Left lung (tissue), 10 donors: Measurements from ENCODE around the gene DSG2. TPM values are rescaled to one million over a fixed set of nuclear protein-coding genes. Genes with fewer than 3 reads are reported as not detected.

Experiments used
- ATAC-seq: fragments of 200-7000 bp; cut with Tn5 transposase; one replicate; pipeline ENCODE4 v1.9.1; 2020; ENCODE audit warnings: moderate library complexity
- DNase-seq, 4 donors: peaks; one replicate each; pipeline ENCODE4 v3.0.0-alpha.2; 2013 to 2020
- H3K27ac ChIP-seq, 2 donors: fragments of 200-600 bp; sonication (generic) in 1 of 2; one replicate each; pipeline versions ENCODE4 v1.5.0 to v1.8.0; 2020 to 2021
- H3K27me3 ChIP-seq, 2 donors: fragments of 200-600 bp; sonication (generic) in 1 of 2; one replicate each; pipeline versions ENCODE4 v1.5.0 to v1.8.0; 2020 to 2021
- H3K36me3 ChIP-seq, 2 donors: fragments of 200-600 bp; sonication (generic) in 1 of 2; one replicate each; pipeline versions ENCODE4 v1.5.0 to v1.8.0; 2020 to 2021
- H3K4me1 ChIP-seq, 2 donors: fragments of 200-600 bp; one replicate each; pipeline ENCODE4 v1.8.0; 2021
- H3K4me3 ChIP-seq, 2 donors: fragments of 200-600 bp; sonication (generic) in 1 of 2; one replicate each; pipeline versions ENCODE4 v1.5.0 to v1.8.0; 2020 to 2021; ENCODE audit warnings: mild to moderate bottlenecking in 1 of 2
- H3K9me3 ChIP-seq, 2 donors: fragments of 200-600 bp; sonication (generic) in 1 of 2; one replicate each; pipeline versions ENCODE4 v1.5.0 to v1.8.0; 2020 to 2021
- CTCF ChIP-seq, 2 donors: fragments of 200-600 bp; sonication (generic) in 1 of 2; IDR thresholded peaks; one replicate each; pipeline versions ENCODE4 v1.5.0 to v1.8.0; 2021; ENCODE audit warnings: antibody characterized with exemption in 2 of 2
- intact Hi-C, 2 donors: fragments of 100-400 bp; cut with DNase I; formaldehyde crosslinking; loops; one replicate each; pipeline versions ENCODE4 v1.11.2 to v1.14.2; 2022
- polyA plus RNA-seq, 6 donors: library from polyadenylated mRNA; unstranded; fragments of 120-200 nt; gene quantifications; one replicate each; pipeline ENCODE4 v1.2.1, GENCODE V29; 2013; ENCODE audit not compliant: insufficient read length in 6 of 6
- total RNA-seq, 2 donors: library from RNA; stranded (reverse); fragmentation: NEBNext Ultra II Directional; extraction: Animal tissue kit (Norgen Biotek cat#: 25700); gene quantifications; one replicate each; pipeline ENCODE4 v1.2.1, GENCODE V29; 2021
- donor health status: DM: no; HTN: yes; CAD: no.
- donor health status: DM: no; HTN: no; CAD: no.

Gene DSG2
- total and polyA plus RNA-seq, 8 donors = 36.2 to 66.0 (median 42.3) TPM

GRCh38 chr18:31526374-31526773, 28.4 kb downstream of the DSG2 start:
- ATAC-seq (no peak), DNase-seq (no peak)
- H3K27me3 ChIP-seq = no peaks in the 10 kb centered on the region
- no peaks in the 10 kb centered on the region for H3K9me3 ChIP-seq
- intact Hi-C loops = no loop called here
- TF ChIP-seq CTCF (IDR thresholded peaks at IDR 0.05) = no peak
- H3K4me3 ChIP-seq = no peak overlapping the region
- H3K27ac ChIP-seq = no peak overlapping the region
- peaks cover 0 to 6% of the 10 kb centered on the region in 2 donors for H3K36me3 ChIP-seq
- H3K4me1 ChIP-seq = no peaks in the 10 kb centered on the region

GRCh38 chr18:31533236-31533635, 35.3 kb downstream of the DSG2 start:
- H3K36me3 ChIP-seq = no peaks in the 10 kb centered on the region
- H3K9me3 ChIP-seq = no peaks in the 10 kb centered on the region
- no peak for TF ChIP-seq CTCF (IDR thresholded peaks at IDR 0.05)
- no peak for ATAC-seq
- no peak for DNase-seq
- H3K4me3 ChIP-seq = no peak overlapping the region
- H3K27me3 ChIP-seq = no peaks in the 10 kb centered on the region
- intact Hi-C loops = no loop called here
- no peaks in the 10 kb centered on the region for H3K4me1 ChIP-seq
- no peak overlapping the region for H3K27ac ChIP-seq

- Histone ChIP-seq H3K4me1 (no peaks in the 10 kb centered on the region), H3K36me3 (peaks cover 0 to 9% of the 10 kb centered on the region in 2 donors), H3K27ac (no peak overlapping the region), H3K27me3 (no peaks in the 10 kb centered on the region), H3K4me3 (no peak overlapping the region), H3K9me3 (no peaks in the 10 kb centered on the region)
- ATAC-seq = peak; percentile 66
- intact Hi-C loops = no loop called here
- TF ChIP-seq CTCF (IDR thresholded peaks at IDR 0.05) = no peak
- DNase-seq = no peak
Observed at GRCh38 chr18:31538837-31539236, 40.9 kb downstream of the DSG2 start.

- intact Hi-C loops = no loop called here
- no peak overlapping the region for H3K27ac ChIP-seq
- ATAC-seq (no peak), DNase-seq (no peak)
- H3K9me3 ChIP-seq = no peaks in the 10 kb centered on the region
- H3K4me3 ChIP-seq = no peak overlapping the region
- no peaks in the 10 kb centered on the region for H3K27me3 ChIP-seq
- peaks cover 0 to 9% of the 10 kb centered on the region in 2 donors for H3K36me3 ChIP-seq
- H3K4me1 ChIP-seq = peaks cover 0 to 3% of the 10 kb centered on the region in 2 donors
- no peak for TF ChIP-seq CTCF (IDR thresholded peaks at IDR 0.05)
Observed at GRCh38 chr18:31546476-31546875, 48.5 kb downstream of the DSG2 start.

GRCh38 chr18:31548853-31549252, 50.9 kb downstream of the DSG2 start:
- intact Hi-C loops = no loop called here
- H3K9me3 ChIP-seq = no peaks in the 10 kb centered on the region
- ATAC-seq (no peak), DNase-seq (no peak)
- H3K4me3 ChIP-seq = no peak overlapping the region
- H3K27me3 ChIP-seq = no peaks in the 10 kb centered on the region
- TF ChIP-seq CTCF (IDR thresholded peaks at IDR 0.05) = no peak
- H3K27ac ChIP-seq = no peak overlapping the region
- H3K36me3 ChIP-seq = no peaks in the 10 kb centered on the region
- H3K4me1 ChIP-seq = peaks cover 0 to 3% of the 10 kb centered on the region in 2 donors
